Measurements from ENCODE around the gene TBC1D3I.

Gene TBC1D3I

GRCh38 chr17:36205637-36206485 is 58.5 kb downstream of the TBC1D3I start:
- no peak for DNase-seq

DNA sequence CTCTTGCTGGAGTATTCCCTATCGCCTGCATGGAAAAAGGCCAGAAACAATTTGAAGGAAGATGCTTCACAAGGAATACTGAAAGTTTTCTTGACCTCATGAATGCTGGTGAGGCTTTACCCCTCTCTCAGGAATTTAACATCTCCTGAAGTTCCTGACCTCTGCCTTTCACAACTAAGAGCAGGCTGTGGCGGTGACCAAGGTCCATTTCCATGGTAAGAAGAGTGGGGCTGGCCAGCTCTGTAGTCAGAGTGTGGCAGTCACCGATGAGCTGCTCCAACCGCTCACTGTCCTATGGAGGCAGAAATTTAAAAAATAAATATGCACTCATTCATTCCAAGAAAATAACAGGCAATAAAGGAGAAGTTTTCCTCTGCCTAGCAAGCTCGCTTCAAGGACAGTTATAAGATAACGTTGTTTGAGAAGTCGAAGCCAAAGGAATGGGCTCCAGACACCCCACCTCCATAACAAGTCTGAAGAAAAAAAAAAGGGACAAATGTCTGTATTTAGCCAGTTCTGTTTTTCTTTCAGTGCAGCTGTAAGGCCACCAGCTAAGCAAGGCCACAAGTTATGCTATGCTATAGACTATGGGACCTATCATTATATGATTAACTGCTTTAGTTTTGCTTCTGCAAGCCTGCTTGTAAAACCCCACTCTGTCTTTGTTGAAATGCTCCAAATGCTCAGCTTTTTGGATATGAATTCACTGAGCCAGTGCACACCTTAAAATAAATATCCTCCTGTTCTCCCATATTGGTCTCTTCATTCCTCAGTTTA is 59.5 kb downstream of the TBC1D3I start:
- DNase-seq, result no peak

All from stimulated activated CD4-positive, alpha-beta T cell treated with anti-CD3 and anti-CD28 coated beads, Interleukin-1b, Interleukin-23, amount 100 ng/mL, for 48 hours (primary cell).